Thoracic aorta endothelial cell (primary cell): ENCODE data around the gene OTOP1. TPM values are rescaled to one million over a fixed set of nuclear protein-coding genes. Genes with fewer than 3 reads are reported as not detected.

Source experiments
- total RNA-seq: library from RNA; depleted of rRNA; stranded (reverse); fragments of >200 nt; gene quantifications from 2 replicates; pipeline ENCODE4 v1.2.3, GENCODE V29; 2012

The OTOP1 gene
- total RNA-seq: not detected in 2 replicates

GRCh38 chr4:4226606-4227438 lies at the start of gene OTOP1:
TSS of gene OTOP1 (minus strand) at chr4:4226929. CDS start at chr4:4226864, 65 bp downstream.

GRCh38 chr4:4248029-4248884 lies 21.5 kb upstream of the OTOP1 start, which contains the start of gene TMEM128:
TSS of gene TMEM128 (minus strand) at chr4:4248223. CDS start at chr4:4248202, 21 bp downstream.

Other genes starting within 250 kb of the OTOP1 start
- gene TMEM128, start 21.3 kb upstream of the OTOP1 start, total RNA-seq: 12.4 and 15.1 TPM in 2 replicates
- 38.6 and 39.6 TPM in 2 replicates for gene LYAR, start 63.2 kb upstream of the OTOP1 start, total RNA-seq
- 5.4 and 12.4 TPM in 2 replicates for gene ZBTB49, start 63.3 kb upstream of the OTOP1 start, total RNA-seq
- gene NSG1, start 160.2 kb upstream of the OTOP1 start, total RNA-seq: 1.1 and 30.6 TPM in 2 replicates